ENCODE data around the gene MEI1. TPM values are rescaled to one million over a fixed set of nuclear protein-coding genes. Genes with fewer than 3 reads are reported as not detected.

The MEI1 gene
- total and polyA plus RNA-seq, 4 donors, result 3.4 to 18.0 (median 6.7) TPM

- peaks cover 9 to 17% (median 12%) of the 10 kb centered on the region in 4 donors for H3K36me3 ChIP-seq (ENCODE audit: control insufficient read depth in 4 of 4, insufficient read depth in 4 of 4, low read length in 4 of 4)
- no peak for TF ChIP-seq CTCF (IDR thresholded peaks at IDR 0.05; ENCODE audit: control extremely low read depth, extremely low read depth)
- DNase-seq, result no peak
- peaks cover 0 to 3% (median 0%) of the 10 kb centered on the region in 5 donors for H3K4me1 ChIP-seq (ENCODE audit: control insufficient read depth in 5 of 5, insufficient read depth in 5 of 5, low read length in 5 of 5)
- H3K9ac ChIP-seq (ENCODE audit: insufficient read depth in 1 of 2, low read length in 2 of 2), result no peak overlapping the region
- no peak for ATAC-seq (ENCODE audit: insufficient read depth, low FRiP score)
- H3K27me3 ChIP-seq (ENCODE audit: control insufficient read depth in 3 of 3, insufficient read depth in 3 of 3, low read length in 2 of 3), result no peaks in the 10 kb centered on the region
- no peak overlapping the region for H3K27ac ChIP-seq (ENCODE audit: low read depth in 1 of 2, low read length in 1 of 2)
- H3K9me3 ChIP-seq (ENCODE audit: control insufficient read depth in 4 of 4, insufficient read depth in 3 of 4, low read length in 3 of 4), result no peaks in the 10 kb centered on the region
- H3K4me3 ChIP-seq, result no peak overlapping the region
- WGBS, 2 donors, result 78 to 81% methylated on average over 6 of the region's 6 CpGs
Observed at GRCh38 chr22:41672780-41673509, 26.4 kb upstream of the MEI1 start.

GRCh38 chr22:41674846-41675340 is 24.4 kb upstream of the MEI1 start:
- 92 to 94% methylated on average over 12 of the region's 12 CpGs for WGBS, 2 donors
- no peak overlapping the region for H3K9ac ChIP-seq (ENCODE audit: insufficient read depth in 1 of 2, low read length in 2 of 2)
- H3K4me3 ChIP-seq, result no peak overlapping the region
- H3K9me3 ChIP-seq (ENCODE audit: control insufficient read depth in 4 of 4, insufficient read depth in 3 of 4, low read length in 3 of 4), result no peaks in the 10 kb centered on the region
- TF ChIP-seq CTCF (IDR thresholded peaks at IDR 0.05; ENCODE audit: control extremely low read depth, extremely low read depth), result no peak
- H3K27ac ChIP-seq (ENCODE audit: low read depth in 1 of 2, low read length in 1 of 2), result no peak overlapping the region
- H3K27me3 ChIP-seq (ENCODE audit: control insufficient read depth in 3 of 3, insufficient read depth in 3 of 3, low read length in 2 of 3), result no peaks in the 10 kb centered on the region
- H3K4me1 ChIP-seq (ENCODE audit: control insufficient read depth in 5 of 5, insufficient read depth in 5 of 5, low read length in 5 of 5), result peaks cover 0 to 1% (median 0%) of the 10 kb centered on the region in 5 donors
- DNase-seq (no peak), ATAC-seq (ENCODE audit: insufficient read depth, low FRiP score) (no peak)
- H3K36me3 ChIP-seq (ENCODE audit: control insufficient read depth in 4 of 4, insufficient read depth in 4 of 4, low read length in 4 of 4), result peaks cover 15 to 26% (median 19%) of the 10 kb centered on the region in 4 donors

- WGBS, 2 donors, result 78 to 93% methylated on average over 4 of the region's 4 CpGs
- ATAC-seq (ENCODE audit: insufficient read depth, low FRiP score), result no peak
Observed at GRCh38 chr22:41676134-41676533, 23.2 kb upstream of the MEI1 start.

More at GRCh38 chr22:41676134-41676533, 23.2 kb upstream of the MEI1 start:
- DNase-seq, result no peak
- Histone ChIP-seq H3K9me3 (ENCODE audit: control insufficient read depth in 4 of 4, insufficient read depth in 3 of 4, low read length in 3 of 4) (no peaks in the 10 kb centered on the region), H3K27ac (ENCODE audit: low read depth in 1 of 2, low read length in 1 of 2) (no peak overlapping the region), H3K9ac (ENCODE audit: insufficient read depth in 1 of 2, low read length in 2 of 2) (no peak overlapping the region), H3K27me3 (ENCODE audit: control insufficient read depth in 3 of 3, insufficient read depth in 3 of 3, low read length in 2 of 3) (no peaks in the 10 kb centered on the region), H3K4me1 (ENCODE audit: control insufficient read depth in 5 of 5, insufficient read depth in 5 of 5, low read length in 5 of 5) (peaks cover 0 to 1% (median 0%) of the 10 kb centered on the region in 5 donors), H3K36me3 (ENCODE audit: control insufficient read depth in 4 of 4, insufficient read depth in 4 of 4, low read length in 4 of 4) (peaks cover 17 to 27% (median 19%) of the 10 kb centered on the region in 4 donors), H3K4me3 (no peak overlapping the region)
- no peak for TF ChIP-seq CTCF (IDR thresholded peaks at IDR 0.05; ENCODE audit: control extremely low read depth, extremely low read depth)

Data from lung (tissue), 12 donors.